Measurements from ENCODE around the gene DNTTIP2. TPM values are rescaled to one million over a fixed set of nuclear protein-coding genes. Genes with fewer than 3 reads are reported as not detected.

DNTTIP2 gene
- total and polyA plus RNA-seq, 9 of the 15 experiments (the other 6 are each of a cell fraction or from before 2014, with no cell fraction given) = 50.4 to 138 (median 97.0) TPM

DNA sequence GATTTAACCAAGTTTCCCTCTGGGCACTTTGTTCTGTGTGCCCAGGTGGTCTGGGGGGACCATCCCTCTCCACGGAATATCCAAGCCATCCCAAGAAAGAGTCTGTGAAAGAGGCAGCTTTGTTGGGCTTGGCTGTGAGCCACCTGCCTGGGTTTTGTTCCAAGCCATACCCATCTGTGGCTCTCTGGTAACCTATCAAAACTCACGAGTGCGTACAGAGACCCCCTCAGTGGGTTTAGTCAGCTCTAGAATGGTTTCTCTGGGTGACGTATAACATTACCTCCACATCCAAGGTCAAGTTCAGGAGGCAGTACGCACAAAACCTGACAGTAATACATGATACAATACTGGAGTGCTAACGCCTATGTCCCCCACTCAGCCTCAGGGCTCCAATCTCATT lies 54.2 kb downstream of the DNTTIP2 start:
- no peak for DNase-seq (ENCODE audit: extremely low read depth in 1 of 4, low spot score in 3 of 4)
- no peak for TF ChIP-seq PHF21A (IDR thresholded peaks at IDR 0.05; ENCODE audit: borderline replicate concordance, low read depth)
- TF ChIP-seq ZNF436 (CRISPR knock-in tag; IDR thresholded peaks at IDR 0.05) = no peak
- TF ChIP-seq PCBP1 (IDR thresholded peaks at IDR 0.05; ENCODE audit: low read depth, low read length, poor library complexity, severe bottlenecking) = no peak
- no peak for TF ChIP-seq FOSL1 (tag; conservative IDR thresholded peaks at IDR 0.05)
- TF ChIP-seq, protein P1, sequence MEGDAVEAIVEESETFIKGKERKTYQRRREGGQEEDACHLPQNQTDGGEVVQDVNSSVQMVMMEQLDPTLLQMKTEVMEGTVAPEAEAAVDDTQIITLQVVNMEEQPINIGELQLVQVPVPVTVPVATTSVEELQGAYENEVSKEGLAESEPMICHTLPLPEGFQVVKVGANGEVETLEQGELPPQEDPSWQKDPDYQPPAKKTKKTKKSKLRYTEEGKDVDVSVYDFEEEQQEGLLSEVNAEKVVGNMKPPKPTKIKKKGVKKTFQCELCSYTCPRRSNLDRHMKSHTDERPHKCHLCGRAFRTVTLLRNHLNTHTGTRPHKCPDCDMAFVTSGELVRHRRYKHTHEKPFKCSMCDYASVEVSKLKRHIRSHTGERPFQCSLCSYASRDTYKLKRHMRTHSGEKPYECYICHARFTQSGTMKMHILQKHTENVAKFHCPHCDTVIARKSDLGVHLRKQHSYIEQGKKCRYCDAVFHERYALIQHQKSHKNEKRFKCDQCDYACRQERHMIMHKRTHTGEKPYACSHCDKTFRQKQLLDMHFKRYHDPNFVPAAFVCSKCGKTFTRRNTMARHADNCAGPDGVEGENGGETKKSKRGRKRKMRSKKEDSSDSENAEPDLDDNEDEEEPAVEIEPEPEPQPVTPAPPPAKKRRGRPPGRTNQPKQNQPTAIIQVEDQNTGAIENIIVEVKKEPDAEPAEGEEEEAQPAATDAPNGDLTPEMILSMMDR (IDR thresholded peaks at IDR 0.05 in 2 of 3, conservative IDR thresholded peaks at IDR 0.05 in 1 of 3; ENCODE audit: insufficient read depth in 2 of 3, low read depth in 1 of 3, low read length in 3 of 3) = no peak
- TF ChIP-seq STAT5B (CRISPR knock-in tag; IDR thresholded peaks at IDR 0.05) = no peak
- ChIA-PET POLR2A (no interaction called here), CTCF (ENCODE audit: low intra/inter-chr PET ratio) (no interaction called here)
- H3K27ac ChIP-seq (ENCODE audit: extremely low read depth, low read depth, low read length) = no peak overlapping the region
- H3K27me3 ChIP-seq (ENCODE audit: control insufficient read depth in 2 of 2, insufficient read depth in 2 of 2, low read length in 2 of 2) = peaks cover 10 to 13% of the 10 kb centered on the region in 2 experiments; a peak in 2 of 5 replicates
- FAIRE-seq = no peak
- in situ Hi-C loops (cut with MboI) = no loop called here
- H3K9me3 ChIP-seq (replicated peaks; ENCODE audit: control insufficient read depth, insufficient read depth, low read depth, low read length) = no peaks in the 10 kb centered on the region
- H2AFZ ChIP-seq (ENCODE audit: low read depth, low read length) = no peak overlapping the region
- no peak for ATAC-seq
- no peaks in the 10 kb centered on the region for H3K9me1 ChIP-seq (ENCODE audit: control insufficient read depth, insufficient read depth, low read length)
- H3K36me3 ChIP-seq (ENCODE audit: control insufficient read depth, insufficient read depth, low read length) = no peaks in the 10 kb centered on the region
- no peak overlapping the region for H3K4me2 ChIP-seq (ENCODE audit: insufficient read depth, low read length)
- 0% methylated on average over 4 of the region's 6 CpGs for WGBS (ENCODE audit: insufficient coverage, low coverage, missing lambda C conversion rate)
- H3K4me3 ChIP-seq = no peak overlapping the region
- H3K9ac ChIP-seq (ENCODE audit: insufficient read depth in 1 of 2, low read depth in 2 of 2, low read length in 2 of 2) = no peak overlapping the region
- H4K20me1 ChIP-seq (replicated peaks; ENCODE audit: control insufficient read depth, insufficient read depth, low read length) = no peaks in the 10 kb centered on the region
- no peaks in the 10 kb centered on the region for H3K4me1 ChIP-seq (replicated peaks in 1 of 2; ENCODE audit: control insufficient read depth in 2 of 2, insufficient read depth in 2 of 2, low read length in 2 of 2)
- no TSS peak for BruUV-seq (replicated peaks)
- no peaks in the 10 kb centered on the region for H3K79me2 ChIP-seq (ENCODE audit: control insufficient read depth, insufficient read depth, low read length)
- intact Hi-C loops (cut with micrococcal nuclease) = no loop called here

Data from K562 (cell line).